Sigmoid colon (tissue), 7 donors: ENCODE data around the gene CDC42BPA. TPM values are rescaled to one million over a fixed set of nuclear protein-coding genes. Genes with fewer than 3 reads are reported as not detected.

Source experiments
- DNase-seq: peaks from one replicate; pipeline ENCODE4 v3.0.0-alpha.2; 2019
- H3K27ac ChIP-seq, 4 donors: fragments of 200-600 bp; sonication (generic); one replicate each; pipeline ENCODE4 v1.5.1; 2016 to 2019; ENCODE audit warnings: mild to moderate bottlenecking in 1 of 4
- H3K27me3 ChIP-seq, 3 donors: fragments of 200-600 bp; sonication (generic); one replicate each; pipeline ENCODE4 v1.5.1; 2019; ENCODE audit warnings: mild to moderate bottlenecking in 1 of 3
- H3K36me3 ChIP-seq, 4 donors: fragments of 200-600 bp; sonication (generic); one replicate each; pipeline ENCODE4 v1.5.1; 2016 to 2019
- H3K4me1 ChIP-seq, 4 donors: fragments of 200-600 bp; sonication (generic); one replicate each; pipeline ENCODE4 v1.5.1; 2017 to 2019
- H3K4me3 ChIP-seq, 4 donors: fragments of 200-600 bp; sonication (generic); one replicate each; pipeline ENCODE4 v1.5.1; 2017 to 2019; ENCODE audit warnings: mild to moderate bottlenecking in 2 of 4, moderate library complexity in 1 of 4
- H3K9me3 ChIP-seq, 4 donors: fragments of 200-600 bp in 3 of 4; sonication (generic) in 3 of 4; one replicate each; pipeline versions ENCODE4 v1.5.1 to v1.6.1; 2013 to 2019
- EP300 ChIP-seq, 4 donors: sonication (generic); formaldehyde crosslinking; IDR thresholded peaks; one replicate each; pipeline ENCODE4 v1.6.1; 2017; ENCODE audit warnings: antibody characterized with exemption in 4 of 4
- POLR2A ChIP-seq, 2 donors: fragments of 450-650 bp; IDR thresholded peaks; one replicate each; pipeline ENCODE4 v1.6.1; 2016; ENCODE audit warnings: antibody characterized with exemption in 2 of 2, mild to moderate bottlenecking in 2 of 2, moderate library complexity in 2 of 2
- POLR2AphosphoS5 ChIP-seq, 4 donors: sonication (generic); formaldehyde crosslinking; IDR thresholded peaks; one replicate each; pipeline ENCODE4 v1.6.1; 2017; ENCODE audit warnings: antibody characterized with exemption in 4 of 4
- WGBS, 2 donors: extraction: QIAGEN DNeasy Blood & Tissue Kit; methylation state at CpG; one replicate each; pipeline ENCODE4 v1.1.7; 2013; 5-methylcytosine and 5-hydroxymethylcytosine counted together
- intact Hi-C: fragments of 100-400 bp; cut with DNase I; formaldehyde crosslinking; loops from one replicate; pipeline ENCODE4 v1.15.1; 2023
- polyA plus RNA-seq, 3 donors: library from polyadenylated mRNA; stranded (reverse); fragments of 200-250 nt; gene quantifications; one replicate each; pipeline ENCODE4 v1.2.3, GENCODE V29; 2013
- total RNA-seq, 4 donors: library from RNA; depleted of rRNA; stranded (reverse); fragments of >200 nt; gene quantifications; one replicate each; pipeline ENCODE4 v1.1.0, GENCODE V29; 2016
- TF ChIP-seq, protein P1 (sequence below), 4 experiments: fragments of 450-650 bp in 3 of 4; fragments of 200-600 bp in 1 of 4; IDR thresholded peaks; one replicate each; pipeline ENCODE4 v1.5.1; 2016 to 2019; ENCODE audit warnings: antibody characterized with exemption in 4 of 4, mild to moderate bottlenecking in 3 of 4, moderate library complexity in 2 of 4
- donor health status: healthy with polysubstance abuse.
- donor health status: Bipolar disorder and iron deficiency.
- donor health status: healthy.

The CDC42BPA gene
- total and polyA plus RNA-seq, 7 donors = 8.4 to 93.6 (median 60.8) TPM

DNA sequence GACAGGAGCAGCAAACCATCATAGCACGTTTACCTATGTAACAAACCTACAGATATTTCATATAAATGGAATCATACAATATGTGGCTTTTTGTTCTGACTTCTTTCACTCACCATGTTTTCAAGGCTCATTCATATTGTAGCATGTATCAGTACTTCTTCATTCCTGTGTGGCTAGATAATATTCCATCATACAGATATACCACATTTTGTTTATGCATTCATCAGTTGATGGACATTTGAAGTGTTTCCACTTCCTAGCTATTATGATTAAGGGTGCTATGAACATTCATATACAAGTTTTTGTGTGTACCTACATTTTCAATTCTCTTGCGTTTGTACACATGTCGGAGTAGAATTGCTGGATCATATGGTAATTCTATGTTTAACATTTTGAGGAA is 90.1 kb downstream of the CDC42BPA start:
- H3K9me3 ChIP-seq = no peaks in the 10 kb centered on the region
- no peaks in the 10 kb centered on the region for H3K27me3 ChIP-seq
- peaks cover 0 to 18% (median 5%) of the 10 kb centered on the region in 4 donors for H3K4me1 ChIP-seq
- no peak for DNase-seq
- intact Hi-C loops = no loop called here
- no peak overlapping the region for H3K4me3 ChIP-seq
- WGBS, 2 donors = 92 to 94% methylated on average over 3 of the region's 3 CpGs
- H3K27ac ChIP-seq = no peak overlapping the region
- TF ChIP-seq POLR2AphosphoS5 (IDR thresholded peaks at IDR 0.05) (no peak), POLR2A (IDR thresholded peaks at IDR 0.05) (no peak), EP300 (IDR thresholded peaks at IDR 0.05) (no peak)
- TF ChIP-seq, protein P1, sequence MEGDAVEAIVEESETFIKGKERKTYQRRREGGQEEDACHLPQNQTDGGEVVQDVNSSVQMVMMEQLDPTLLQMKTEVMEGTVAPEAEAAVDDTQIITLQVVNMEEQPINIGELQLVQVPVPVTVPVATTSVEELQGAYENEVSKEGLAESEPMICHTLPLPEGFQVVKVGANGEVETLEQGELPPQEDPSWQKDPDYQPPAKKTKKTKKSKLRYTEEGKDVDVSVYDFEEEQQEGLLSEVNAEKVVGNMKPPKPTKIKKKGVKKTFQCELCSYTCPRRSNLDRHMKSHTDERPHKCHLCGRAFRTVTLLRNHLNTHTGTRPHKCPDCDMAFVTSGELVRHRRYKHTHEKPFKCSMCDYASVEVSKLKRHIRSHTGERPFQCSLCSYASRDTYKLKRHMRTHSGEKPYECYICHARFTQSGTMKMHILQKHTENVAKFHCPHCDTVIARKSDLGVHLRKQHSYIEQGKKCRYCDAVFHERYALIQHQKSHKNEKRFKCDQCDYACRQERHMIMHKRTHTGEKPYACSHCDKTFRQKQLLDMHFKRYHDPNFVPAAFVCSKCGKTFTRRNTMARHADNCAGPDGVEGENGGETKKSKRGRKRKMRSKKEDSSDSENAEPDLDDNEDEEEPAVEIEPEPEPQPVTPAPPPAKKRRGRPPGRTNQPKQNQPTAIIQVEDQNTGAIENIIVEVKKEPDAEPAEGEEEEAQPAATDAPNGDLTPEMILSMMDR (IDR thresholded peaks at IDR 0.05) = no peak
- no peaks in the 10 kb centered on the region for H3K36me3 ChIP-seq

DNA sequence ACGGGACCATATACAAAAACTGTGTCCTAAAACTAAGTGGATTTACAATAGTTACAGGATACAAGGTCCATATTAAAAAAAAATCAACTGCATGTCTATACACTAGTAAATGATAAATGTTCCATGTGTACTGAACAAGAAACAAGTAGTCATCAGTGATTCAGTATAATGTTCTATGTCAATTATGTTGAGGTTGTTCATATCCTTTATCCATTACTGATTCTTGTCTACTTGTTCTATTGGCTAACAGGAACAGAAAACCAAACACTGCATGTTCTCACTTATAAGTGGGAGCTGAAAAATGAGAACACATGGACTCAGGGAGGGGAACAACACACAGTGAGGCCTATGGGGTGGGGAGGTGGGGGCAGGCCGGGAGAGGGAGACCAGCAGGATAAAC is 90.5 kb downstream of the CDC42BPA start:
- WGBS, 2 donors = 78 to 89% methylated on average over 2 of the region's 2 CpGs
- intact Hi-C loops = no loop called here
- Histone ChIP-seq H3K36me3 (no peaks in the 10 kb centered on the region), H3K9me3 (no peaks in the 10 kb centered on the region), H3K27me3 (no peaks in the 10 kb centered on the region), H3K4me1 (peaks cover 0 to 18% (median 5%) of the 10 kb centered on the region in 4 donors), H3K4me3 (no peak overlapping the region), H3K27ac (no peak overlapping the region)
- DNase-seq = no peak
- TF ChIP-seq POLR2AphosphoS5 (IDR thresholded peaks at IDR 0.05) (no peak), POLR2A (IDR thresholded peaks at IDR 0.05) (no peak), EP300 (IDR thresholded peaks at IDR 0.05) (no peak)
- TF ChIP-seq, protein P1 (IDR thresholded peaks at IDR 0.05) = no peak

DNA sequence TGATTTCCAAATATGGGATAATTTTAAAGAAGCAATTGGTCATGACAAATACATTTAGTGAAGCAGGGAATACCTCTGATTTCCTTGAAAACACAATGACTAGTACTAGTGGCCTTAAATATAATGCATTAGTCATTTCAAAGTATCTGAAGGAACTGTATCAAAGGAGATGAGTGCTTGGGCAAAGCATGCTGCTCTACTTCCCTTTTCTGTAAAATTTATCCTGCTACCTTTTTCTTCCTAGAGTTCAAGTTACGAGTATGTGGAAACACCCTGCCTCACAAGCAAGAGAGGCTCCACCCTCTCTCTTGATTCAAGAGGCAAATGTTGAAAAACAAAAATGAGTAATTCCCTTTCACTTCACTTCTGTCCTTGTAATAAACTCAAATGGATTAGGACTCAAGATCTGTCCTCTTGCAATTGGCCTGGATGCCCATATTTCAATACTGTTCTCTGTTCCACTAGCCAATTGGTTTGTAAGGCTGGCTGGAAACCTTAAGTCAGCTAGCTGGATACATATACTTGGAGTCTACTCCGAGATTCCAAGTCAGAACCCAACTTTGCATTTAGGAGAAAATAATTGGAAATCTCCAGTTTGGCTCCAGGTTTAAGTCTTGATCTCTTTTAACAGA is 92.5 kb downstream of the CDC42BPA start:
- Histone ChIP-seq H3K27ac (no peak overlapping the region), H3K4me3 (no peak overlapping the region), H3K4me1 (peaks cover 0 to 18% (median 5%) of the 10 kb centered on the region in 4 donors), H3K9me3 (no peaks in the 10 kb centered on the region), H3K36me3 (no peaks in the 10 kb centered on the region), H3K27me3 (no peaks in the 10 kb centered on the region)
- intact Hi-C loops = no loop called here
- TF ChIP-seq EP300 (IDR thresholded peaks at IDR 0.05) (no peak), POLR2A (IDR thresholded peaks at IDR 0.05) (no peak), POLR2AphosphoS5 (IDR thresholded peaks at IDR 0.05) (no peak)
- TF ChIP-seq, protein P1 (IDR thresholded peaks at IDR 0.05) = no peak
- WGBS, 2 donors = 50 to 58% methylated on average over 2 of the region's 2 CpGs
- no peak for DNase-seq

DNA sequence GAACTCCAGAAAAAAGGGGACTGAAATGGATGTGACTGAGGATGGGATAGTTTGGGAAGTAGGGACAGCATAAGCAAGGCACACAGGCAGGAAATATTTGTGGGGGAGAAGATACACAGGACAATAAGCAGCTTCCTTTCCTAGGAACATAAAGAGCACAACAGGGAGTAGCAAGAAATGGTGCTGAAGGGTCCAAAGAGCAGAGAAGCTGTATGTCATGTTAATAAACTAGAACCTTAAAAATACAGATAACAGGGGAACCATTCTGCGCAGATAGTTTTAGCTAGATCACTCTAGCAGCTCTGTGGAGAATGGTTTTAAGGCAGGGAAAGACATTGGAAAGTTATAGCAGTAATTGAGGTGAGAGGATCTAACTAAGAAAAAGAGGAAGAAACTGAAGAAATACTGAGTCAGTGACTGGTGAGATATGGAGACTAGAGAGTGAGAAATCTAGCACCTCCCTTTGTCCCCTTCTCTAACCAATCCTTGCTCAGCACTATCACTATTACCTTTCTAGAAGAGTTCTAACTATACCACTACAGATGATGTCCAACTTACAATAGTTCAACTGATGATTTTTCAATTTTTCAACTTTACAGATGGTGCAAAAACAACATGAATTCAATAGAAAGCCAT is 95.0 kb downstream of the CDC42BPA start:
- WGBS, 2 donors = 81 to 93% methylated on average over 1 of the region's 1 CpG

More for the DNA sequence above, 95.0 kb downstream of the CDC42BPA start:
- Histone ChIP-seq H3K9me3 (no peaks in the 10 kb centered on the region), H3K36me3 (no peaks in the 10 kb centered on the region), H3K4me1 (peaks cover 0 to 18% (median 9%) of the 10 kb centered on the region in 4 donors), H3K4me3 (no peak overlapping the region), H3K27me3 (no peaks in the 10 kb centered on the region), H3K27ac (no peak overlapping the region)
- no peak for DNase-seq
- intact Hi-C loops = no loop called here
- no peak for TF ChIP-seq POLR2A (IDR thresholded peaks at IDR 0.05)
- no peak for TF ChIP-seq POLR2AphosphoS5 (IDR thresholded peaks at IDR 0.05)
- TF ChIP-seq, protein P1 (IDR thresholded peaks at IDR 0.05) = no peak
- TF ChIP-seq EP300 (IDR thresholded peaks at IDR 0.05) = no peak
